OCI-LY3 (cell line): ENCODE data around the gene TCF7.

ENCODE experiments used
- H2AFZ ChIP-seq: fragments of 200-600, 300-600 bp; shearing (Covaris generic); 2 replicates; pipeline ENCODE4 v1.6.0; 2014; ENCODE audit warnings: antibody characterized with exemption, low read depth, low read length
- H3K27ac ChIP-seq: fragments of 200-600, 300-600 bp; sonication (generic); 2 replicates; pipeline ENCODE4 v1.5.1; 2014; ENCODE audit warnings: mild to moderate bottlenecking, low read length, moderate library complexity, mixed read lengths
- H3K27me3 ChIP-seq: fragments of 200-600, 300-600 bp; sonication (generic); 2 replicates; pipeline ENCODE4 v1.6.1; 2014; ENCODE audit warnings: low read depth, low read length, mixed read lengths
- H3K36me3 ChIP-seq: fragments of 200-600, 300-600 bp; sonication (generic); replicated peaks from 2 replicates; pipeline ENCODE3; 2014; ENCODE audit warnings: low read depth, low read length, mixed read lengths
- H3K4me1 ChIP-seq: fragments of 300-600, 200-600 bp; sonication (generic); 2 replicates; pipeline ENCODE4 v1.6.1; 2014; ENCODE audit warnings: low read length, mixed read lengths
- H3K4me2 ChIP-seq: fragments of 200-600, 300-600 bp; sonication (generic); 2 replicates; pipeline ENCODE4 v1.6.1; 2014; ENCODE audit warnings: low read length, mixed read lengths
- H3K4me3 ChIP-seq: fragments of 300-600, 200-600 bp; sonication (generic); 2 replicates; pipeline ENCODE4 v1.5.1; 2014; ENCODE audit warnings: antibody characterized with exemption, mild to moderate bottlenecking, low read length, moderate library complexity
- H3K79me2 ChIP-seq: fragments of 300-600, 200-600 bp; shearing (Covaris generic); 2 replicates; pipeline ENCODE4 v1.6.1; 2014; ENCODE audit warnings: mild to moderate bottlenecking, low read length, mixed read lengths
- H3K9ac ChIP-seq: fragments of 300-600, 200-600 bp; shearing (Covaris generic); 2 replicates; pipeline ENCODE4 v1.6.0; 2014; ENCODE audit warnings: mild to moderate bottlenecking, low read length, moderate library complexity
- H3K9me3 ChIP-seq: fragments of 200-600, 300-600 bp; shearing (Covaris generic); 2 replicates; pipeline ENCODE4 v1.6.1; 2014; ENCODE audit warnings: low read length, mixed read lengths; ENCODE audit not compliant: insufficient read depth
- H4K20me1 ChIP-seq: fragments of 200-600, 300-600 bp; sonication (generic); 2 replicates; pipeline ENCODE4 v1.6.1; 2016; ENCODE audit warnings: low read length, mixed read lengths; ENCODE audit not compliant: insufficient read depth
- EZH2phosphoT487 ChIP-seq: fragments of 200-600 bp; shearing (Covaris generic); IDR thresholded peaks from 2 replicates; pipeline ENCODE4 v1.6.1; 2018; ENCODE audit warnings: antibody characterized with exemption, mixed run types, low read depth
- TF ChIP-seq, protein P1 (sequence below): fragments of 200-600, 300-600 bp; sonication (generic); IDR thresholded peaks from 2 replicates; pipeline ENCODE4 v1.5.1; 2014; ENCODE audit warnings: antibody characterized with exemption, low read length, low read depth

TCF7 gene

DNA sequence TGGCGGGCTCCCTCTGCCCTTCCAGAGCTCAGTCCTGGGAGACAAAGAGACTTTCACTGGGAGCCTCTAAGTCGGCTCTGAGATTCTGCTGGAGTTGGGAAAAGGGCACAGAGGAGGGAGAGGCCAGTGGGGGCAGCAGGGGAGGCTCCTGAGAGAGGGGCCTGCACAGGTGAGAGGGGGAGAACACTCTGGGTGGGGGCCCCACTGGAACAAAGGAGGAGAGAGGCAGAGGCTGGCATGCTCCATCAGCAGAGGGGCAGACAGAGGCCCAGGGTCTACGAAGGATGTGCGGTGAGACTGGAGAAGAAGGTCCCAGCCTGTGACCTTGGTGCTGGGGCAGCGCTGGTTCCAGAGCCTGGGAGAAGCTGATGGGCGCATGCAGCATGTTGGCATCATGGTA, 8.9 kb downstream of the TCF7 start:
- Histone ChIP-seq H3K27ac (no peak overlapping the region), H3K4me1 (no peaks in the 10 kb centered on the region), H2AFZ (no peak overlapping the region), H3K79me2 (no peaks in the 10 kb centered on the region), H3K36me3 (no peaks in the 10 kb centered on the region), H4K20me1 (no peaks in the 10 kb centered on the region), H3K4me3 (no peak overlapping the region), H3K4me2 (no peak overlapping the region), H3K9me3 (no peaks in the 10 kb centered on the region), H3K27me3 (no peaks in the 10 kb centered on the region), H3K9ac (no peak overlapping the region)
- TF ChIP-seq, protein P1, sequence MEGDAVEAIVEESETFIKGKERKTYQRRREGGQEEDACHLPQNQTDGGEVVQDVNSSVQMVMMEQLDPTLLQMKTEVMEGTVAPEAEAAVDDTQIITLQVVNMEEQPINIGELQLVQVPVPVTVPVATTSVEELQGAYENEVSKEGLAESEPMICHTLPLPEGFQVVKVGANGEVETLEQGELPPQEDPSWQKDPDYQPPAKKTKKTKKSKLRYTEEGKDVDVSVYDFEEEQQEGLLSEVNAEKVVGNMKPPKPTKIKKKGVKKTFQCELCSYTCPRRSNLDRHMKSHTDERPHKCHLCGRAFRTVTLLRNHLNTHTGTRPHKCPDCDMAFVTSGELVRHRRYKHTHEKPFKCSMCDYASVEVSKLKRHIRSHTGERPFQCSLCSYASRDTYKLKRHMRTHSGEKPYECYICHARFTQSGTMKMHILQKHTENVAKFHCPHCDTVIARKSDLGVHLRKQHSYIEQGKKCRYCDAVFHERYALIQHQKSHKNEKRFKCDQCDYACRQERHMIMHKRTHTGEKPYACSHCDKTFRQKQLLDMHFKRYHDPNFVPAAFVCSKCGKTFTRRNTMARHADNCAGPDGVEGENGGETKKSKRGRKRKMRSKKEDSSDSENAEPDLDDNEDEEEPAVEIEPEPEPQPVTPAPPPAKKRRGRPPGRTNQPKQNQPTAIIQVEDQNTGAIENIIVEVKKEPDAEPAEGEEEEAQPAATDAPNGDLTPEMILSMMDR = no peak
- no peak for TF ChIP-seq EZH2phosphoT487

DNA sequence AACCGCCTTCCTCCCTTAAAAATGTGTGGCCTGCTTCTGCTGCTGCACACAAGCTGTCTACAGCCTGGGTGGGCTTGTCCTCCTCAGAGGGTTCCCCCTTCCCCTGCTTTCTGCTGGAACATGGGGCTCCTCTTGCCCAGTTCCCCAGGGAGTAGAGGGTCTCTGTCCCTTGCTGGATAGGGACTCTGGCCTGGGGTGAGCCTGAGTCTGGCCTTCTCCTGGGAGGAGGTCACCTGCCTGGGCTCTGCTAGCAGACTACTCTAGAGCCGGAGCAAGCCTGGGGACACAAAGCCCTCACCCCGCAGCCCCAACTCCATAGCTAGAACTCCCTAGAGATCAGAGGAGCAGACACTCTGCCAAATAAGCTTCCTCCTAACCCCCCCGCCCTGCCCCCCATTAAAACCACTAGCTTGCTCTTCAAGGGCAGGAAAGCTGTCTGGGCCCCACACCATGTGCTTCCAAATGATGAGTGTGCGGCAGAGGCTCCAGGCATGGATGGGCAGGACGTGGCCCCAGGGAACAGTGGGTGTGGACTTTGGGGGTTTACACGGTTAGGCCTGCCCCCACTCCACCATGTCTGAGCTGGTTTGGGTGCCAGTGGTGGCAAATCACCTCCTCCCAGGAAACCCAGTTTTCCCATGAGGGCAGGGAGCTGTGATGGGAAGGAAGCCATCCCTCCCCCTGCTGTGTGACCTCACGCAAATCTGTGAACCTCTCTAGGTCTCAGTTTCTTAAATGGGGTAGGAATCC, 10.0 kb downstream of the TCF7 start:
- Histone ChIP-seq H3K27me3 (no peaks in the 10 kb centered on the region), H3K4me3 (no peak overlapping the region), H3K4me2 (no peak overlapping the region), H4K20me1 (no peaks in the 10 kb centered on the region), H2AFZ (no peak overlapping the region), H3K9ac (no peak overlapping the region), H3K9me3 (no peaks in the 10 kb centered on the region), H3K36me3 (no peaks in the 10 kb centered on the region), H3K79me2 (no peaks in the 10 kb centered on the region), H3K4me1 (no peaks in the 10 kb centered on the region), H3K27ac (no peak overlapping the region)
- TF ChIP-seq, protein P1 = no peak
- no peak for TF ChIP-seq EZH2phosphoT487

DNA sequence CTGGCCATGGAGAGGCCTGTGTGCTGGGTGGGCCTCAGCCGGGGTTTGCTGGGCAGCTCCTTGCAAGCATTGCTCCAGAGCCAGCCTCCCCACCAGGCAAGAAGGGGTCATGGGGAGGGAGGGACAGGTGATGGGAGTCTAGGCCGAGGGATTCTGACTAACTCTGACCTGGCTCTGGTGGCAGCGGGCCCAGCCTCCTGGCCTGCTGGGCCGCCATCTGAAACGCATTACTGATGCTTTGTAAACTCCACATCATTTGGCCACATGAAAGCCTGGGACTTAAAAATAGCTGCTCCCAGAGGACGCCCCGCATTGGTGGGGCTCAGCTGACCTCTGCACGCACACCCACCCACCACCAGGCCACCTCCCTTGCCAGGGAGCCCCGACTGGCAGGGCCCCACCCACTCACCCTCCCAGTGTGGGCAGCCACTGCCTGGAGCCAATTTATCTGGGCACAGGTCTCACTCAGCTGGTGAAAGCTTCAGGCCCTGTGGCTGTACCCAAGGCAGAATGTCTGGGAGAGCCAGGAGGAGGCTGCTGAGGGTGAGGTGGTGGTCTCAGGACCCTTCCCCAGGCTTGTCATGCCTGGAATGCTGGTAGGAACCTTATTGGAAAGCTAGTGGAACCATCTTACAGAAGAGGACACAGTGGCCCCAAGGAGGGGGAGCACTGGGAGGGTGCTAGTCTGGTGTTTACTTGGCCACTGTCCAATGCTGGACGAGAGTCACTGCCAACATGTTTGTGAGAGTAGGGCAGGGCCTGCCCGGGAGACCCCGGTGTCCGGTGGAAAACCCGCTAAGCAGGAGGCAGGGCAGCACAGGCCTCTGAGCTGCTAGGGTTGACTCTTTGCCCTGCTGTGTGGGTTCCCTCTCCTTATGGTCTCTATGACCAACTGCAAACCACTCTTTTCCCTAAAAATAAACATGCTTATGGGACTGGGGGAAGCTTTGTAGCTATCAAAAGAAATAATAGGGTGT, 10.8 kb downstream of the TCF7 start:
- H4K20me1 ChIP-seq = no peaks in the 10 kb centered on the region
- H2AFZ ChIP-seq = no peak overlapping the region
- no peaks in the 10 kb centered on the region for H3K9me3 ChIP-seq
- no peak overlapping the region for H3K27ac ChIP-seq
- TF ChIP-seq EZH2phosphoT487 = no peak
- TF ChIP-seq, protein P1 = no peak
- H3K4me3 ChIP-seq = no peak overlapping the region
- no peak overlapping the region for H3K9ac ChIP-seq
- H3K79me2 ChIP-seq = no peaks in the 10 kb centered on the region
- no peaks in the 10 kb centered on the region for H3K4me1 ChIP-seq
- no peaks in the 10 kb centered on the region for H3K36me3 ChIP-seq
- H3K27me3 ChIP-seq = no peaks in the 10 kb centered on the region
- H3K4me2 ChIP-seq = no peak overlapping the region

DNA sequence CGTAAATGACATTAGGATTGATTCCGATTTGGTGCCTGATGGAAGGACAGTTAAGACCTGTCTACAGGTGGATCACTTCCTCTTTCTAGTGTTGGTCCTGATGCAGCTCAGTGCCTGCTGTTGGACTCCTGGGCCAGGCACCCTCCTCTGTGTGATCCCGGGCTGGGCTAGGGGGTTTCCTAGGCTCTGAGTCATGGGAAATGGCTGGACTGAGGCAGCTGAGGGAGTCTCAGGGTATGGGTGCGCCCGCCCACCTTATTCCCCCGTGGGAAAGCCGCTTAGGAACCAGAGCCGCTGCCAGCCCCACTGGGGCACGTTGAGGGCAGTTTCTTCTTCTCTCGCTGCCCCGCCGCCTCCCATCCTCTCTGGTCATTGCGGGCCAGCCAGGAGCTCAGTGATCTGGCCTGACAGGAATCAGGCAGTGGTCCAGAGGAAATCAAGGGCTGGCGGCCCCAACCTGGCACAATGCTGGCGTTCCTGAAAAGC, 12.9 kb downstream of the TCF7 start:
- Histone ChIP-seq H3K4me3 (no peak overlapping the region), H2AFZ (no peak overlapping the region), H3K27me3 (no peaks in the 10 kb centered on the region), H3K9me3 (no peaks in the 10 kb centered on the region), H3K9ac (no peak overlapping the region), H4K20me1 (no peaks in the 10 kb centered on the region), H3K36me3 (no peaks in the 10 kb centered on the region), H3K4me2 (no peak overlapping the region), H3K4me1 (no peaks in the 10 kb centered on the region), H3K27ac (no peak overlapping the region), H3K79me2 (no peaks in the 10 kb centered on the region)
- no peak for TF ChIP-seq EZH2phosphoT487
- TF ChIP-seq, protein P1 = no peak
